ENCODE results near the gene SRD5A1. TPM values are rescaled to one million over a fixed set of nuclear protein-coding genes. Genes with fewer than 3 reads are reported as not detected.

The SRD5A1 gene
- total RNA-seq, 1 experiment from 2014 or later: 52.3 TPM

GRCh38 chr5:6585168-6585567, 48.1 kb upstream of the SRD5A1 start:
- Histone ChIP-seq H3K36me3 (ENCODE audit: low read depth) (no peaks in the 10 kb centered on the region), H3K4me1 (replicated peaks; ENCODE audit: insufficient read depth) (no peaks in the 10 kb centered on the region), H3K9me2 (ENCODE audit: insufficient read depth) (no peaks in the 10 kb centered on the region), H3K4me3 (no peak overlapping the region), H3K4me2 (no peak overlapping the region), H3K27me3 (ENCODE audit: insufficient read depth, low read depth) (peaks cover 38% of the 10 kb centered on the region), H3F3A (ENCODE audit: insufficient read depth, low read depth) (no peaks in the 10 kb centered on the region), H2AFZ (no peak overlapping the region), H3K79me2 (ENCODE audit: low read depth) (no peaks in the 10 kb centered on the region), H4K20me1 (ENCODE audit: insufficient read depth) (no peaks in the 10 kb centered on the region), H3K9me3 (ENCODE audit: insufficient read depth, low read depth) (no peaks in the 10 kb centered on the region), H3K27ac (no peak overlapping the region)
- intact Hi-C loops (cut with micrococcal nuclease; ENCODE audit: unreplicated experiment): no loop called here
- no peak for DNase-seq
- ChIA-PET POLR2A (ENCODE audit: unreplicated experiment) (interaction anchor here (0.7 kb wide), 1 partner anchor 1157 kb away, joined by 5 read pairs; no protein-coding TSS in a partner anchor), CTCF (no interaction called here)
- no TSS peak for BruUV-seq (replicated peaks)
- no peak for TF ChIP-seq CTCF (conservative IDR thresholded peaks at IDR 0.05)
- TF ChIP-seq EZH2 (IDR thresholded peaks at IDR 0.05; ENCODE audit: low read depth): no peak

GRCh38 chr5:6585939-6586646, 47.1 kb upstream of the SRD5A1 start:
- no peak overlapping the region for H2AFZ ChIP-seq
- H3K79me2 ChIP-seq (ENCODE audit: low read depth): no peaks in the 10 kb centered on the region

GRCh38 chr5:6586647-6587042, 46.6 kb upstream of the SRD5A1 start:
- ChIA-PET CTCF (no interaction called here), POLR2A (ENCODE audit: unreplicated experiment) (no interaction called here)

More at GRCh38 chr5:6585939-6586646, 47.1 kb upstream of the SRD5A1 start:
- ChIA-PET POLR2A (ENCODE audit: unreplicated experiment) (interaction anchor here (0.7 kb wide), 1 partner anchor 1156 kb away, joined by 5 read pairs; no protein-coding TSS in a partner anchor), CTCF (no interaction called here)
- H3K4me1 ChIP-seq (replicated peaks; ENCODE audit: insufficient read depth): no peaks in the 10 kb centered on the region
- H3F3A ChIP-seq (ENCODE audit: insufficient read depth, low read depth): no peaks in the 10 kb centered on the region
- no peaks in the 10 kb centered on the region for H4K20me1 ChIP-seq (ENCODE audit: insufficient read depth)
- no peaks in the 10 kb centered on the region for H3K9me3 ChIP-seq (ENCODE audit: insufficient read depth, low read depth)
- H3K9me2 ChIP-seq (ENCODE audit: insufficient read depth): no peaks in the 10 kb centered on the region
- TF ChIP-seq CTCF (conservative IDR thresholded peaks at IDR 0.05) (no peak), EZH2 (IDR thresholded peaks at IDR 0.05; ENCODE audit: low read depth) (no peak)
- no peak overlapping the region for H3K4me3 ChIP-seq
- intact Hi-C loops (cut with micrococcal nuclease; ENCODE audit: unreplicated experiment): no loop called here
- no peak overlapping the region for H3K4me2 ChIP-seq
- no peak for DNase-seq
- no TSS peak for BruUV-seq (replicated peaks)
- no peaks in the 10 kb centered on the region for H3K36me3 ChIP-seq (ENCODE audit: low read depth)
- no peak overlapping the region for H3K27ac ChIP-seq
- peaks cover 32% of the 10 kb centered on the region for H3K27me3 ChIP-seq (ENCODE audit: insufficient read depth, low read depth)

More at GRCh38 chr5:6586647-6587042, 46.6 kb upstream of the SRD5A1 start:
- H2AFZ ChIP-seq: no peak overlapping the region
- no peak for DNase-seq
- H4K20me1 ChIP-seq (ENCODE audit: insufficient read depth): no peaks in the 10 kb centered on the region
- intact Hi-C loops (cut with micrococcal nuclease; ENCODE audit: unreplicated experiment): no loop called here
- no peaks in the 10 kb centered on the region for H3K79me2 ChIP-seq (ENCODE audit: low read depth)
- no peaks in the 10 kb centered on the region for H3F3A ChIP-seq (ENCODE audit: insufficient read depth, low read depth)
- H3K9me3 ChIP-seq (ENCODE audit: insufficient read depth, low read depth): no peaks in the 10 kb centered on the region
- H3K27ac ChIP-seq: no peak overlapping the region
- no peak for TF ChIP-seq EZH2 (IDR thresholded peaks at IDR 0.05; ENCODE audit: low read depth)
- TF ChIP-seq CTCF (conservative IDR thresholded peaks at IDR 0.05): no peak
- no peak overlapping the region for H3K4me2 ChIP-seq
- H3K36me3 ChIP-seq (ENCODE audit: low read depth): no peaks in the 10 kb centered on the region
- H3K4me3 ChIP-seq: no peak overlapping the region
- H3K27me3 ChIP-seq (ENCODE audit: insufficient read depth, low read depth): peaks cover 26% of the 10 kb centered on the region
- no peaks in the 10 kb centered on the region for H3K4me1 ChIP-seq (replicated peaks; ENCODE audit: insufficient read depth)
- H3K9me2 ChIP-seq (ENCODE audit: insufficient read depth): no peaks in the 10 kb centered on the region
- no TSS peak for BruUV-seq (replicated peaks)
